K562 (cell line): ENCODE measurements around the gene ZDHHC17. TPM values are rescaled to one million over a fixed set of nuclear protein-coding genes. Genes with fewer than 3 reads are reported as not detected.

Source experiments
- ATAC-seq: fragments of 200-7000 bp; cut with Tn5 transposase; 3 replicates; pipeline ENCODE4 v1.9.1; 2020; ENCODE audit warnings: moderate library complexity
- BruUV-seq: library from RNA; stranded (reverse); fragments of 400-500 nt; replicated peaks from 2 replicates; lab custom pipeline; 2021; lab: Mats Ljungman, UMichigan
- CTCF ChIA-PET: fragments of 300-600 bp; formaldehyde crosslinking; extraction: SDS; loops from one replicate; lab custom pipeline; 2021; ENCODE audit warnings: low intra/inter-chr PET ratio; lab: Yijun Ruan, JAX
- POLR2A ChIA-PET: fragments of 300-600, 350-650 bp; sonication (Branson Sonifier 250); formaldehyde crosslinking; extraction: SDS; loops from one replicate; lab custom pipeline; 2021; ENCODE audit warnings: antibody characterized with exemption, inconsistent platforms; lab: Yijun Ruan, JAX
- DNase-seq, 4 experiments: peaks; one replicate each; pipeline versions ENCODE4 v3.0.0 to v3.0.0-alpha.2; 2011 to 2018; ENCODE audit warnings: low spot score in 3 of 4, mixed read lengths in 3 of 4; ENCODE audit errors: extremely low read depth in 1 of 4
- FAIRE-seq: peaks from 2 replicates; lab custom pipeline; 2011; peaks lifted over from hg19 to GRCh38; lab: Jason Lieb, UNC
- H2AFZ ChIP-seq: 2 replicates; pipeline ENCODE4 v1.6.0; 2011; ENCODE audit warnings: low read depth, low read length, control low read depth, inconsistent platforms
- H3K27ac ChIP-seq: fragments of 200-600 bp; 3 replicates; pipeline ENCODE4 v1.8.0; 2011; ENCODE audit warnings: low read depth, mild to moderate bottlenecking, control low read depth, inconsistent platforms, low read length, moderate library complexity, mixed read lengths; ENCODE audit errors: extremely low read depth
- H3K27me3 ChIP-seq, 2 experiments: fragments of 300-600 bp in 1 of 2; 2 replicates in 1 of 2; 3 replicates in 1 of 2; pipeline versions ENCODE4 v1.6.0 to v1.8.0; 2011; ENCODE audit warnings: inconsistent platforms in 2 of 2, low read length in 2 of 2, mild to moderate bottlenecking in 1 of 2, mixed read lengths in 1 of 2, moderate library complexity in 1 of 2; ENCODE audit not compliant: control insufficient read depth in 2 of 2, insufficient read depth in 2 of 2
- H3K36me3 ChIP-seq: fragments of 300-600 bp; 3 replicates; pipeline ENCODE4 v1.8.0; 2011; ENCODE audit warnings: mild to moderate bottlenecking, low read length, inconsistent platforms; ENCODE audit not compliant: control insufficient read depth, insufficient read depth
- H3K4me1 ChIP-seq, 2 experiments: fragments of 200-600 bp in 1 of 2; replicated peaks in 1 of 2; 2 replicates in 1 of 2; 3 replicates in 1 of 2; pipeline versions ENCODE4 v1.5.1 to v1.8.0; 2011; ENCODE audit warnings: inconsistent platforms in 2 of 2, low read length in 2 of 2, mild to moderate bottlenecking in 1 of 2, mixed read lengths in 1 of 2, moderate library complexity in 1 of 2; ENCODE audit not compliant: control insufficient read depth in 2 of 2, insufficient read depth in 2 of 2
- H3K4me2 ChIP-seq: 2 replicates; pipeline ENCODE4 v1.6.1; 2011; ENCODE audit warnings: low read length, control low read depth, inconsistent platforms, mixed read lengths; ENCODE audit not compliant: insufficient read depth
- H3K4me3 ChIP-seq: fragments of 200-600 bp; sonication (generic), shearing (Covaris generic); 2 replicates; pipeline ENCODE4 v1.5.1; 2016; ENCODE audit warnings: control low read depth, inconsistent platforms
- H3K79me2 ChIP-seq: fragments of 200-600 bp; 3 replicates; pipeline ENCODE4 v1.8.0; 2011; ENCODE audit warnings: low read length, inconsistent platforms; ENCODE audit not compliant: control insufficient read depth, insufficient read depth
- H3K9ac ChIP-seq, 2 experiments: 2 replicates each; pipeline versions ENCODE4 v1.6.0 to v1.6.1; 2011; ENCODE audit warnings: low read depth in 2 of 2, low read length in 2 of 2, control low read depth in 1 of 2, inconsistent platforms in 1 of 2, mild to moderate bottlenecking in 1 of 2, mixed read lengths in 1 of 2; ENCODE audit not compliant: insufficient read depth in 1 of 2
- H3K9me1 ChIP-seq: one replicate; pipeline ENCODE4 v1.6.0; 2011; ENCODE audit warnings: inconsistent platforms, mild to moderate bottlenecking, low read length, moderate library complexity; ENCODE audit not compliant: control insufficient read depth, insufficient read depth
- H3K9me3 ChIP-seq: replicated peaks from 2 replicates; pipeline ENCODE4 v1.5.1; 2011; ENCODE audit warnings: low read depth, low read length, inconsistent platforms; ENCODE audit not compliant: control insufficient read depth, insufficient read depth
- H4K20me1 ChIP-seq: replicated peaks from 2 replicates; pipeline ENCODE4 v1.6.1; 2011; ENCODE audit warnings: low read length, inconsistent platforms, mixed read lengths; ENCODE audit not compliant: control insufficient read depth, insufficient read depth
- ATF2 ChIP-seq: sonication (generic); formaldehyde crosslinking; IDR thresholded peaks from 2 replicates; pipeline ENCODE4 v1.8.1; 2022; ENCODE audit warnings: missing genetic modification reagents
- FUS ChIP-seq: fragments of 200-400 bp; formaldehyde crosslinking; optimal IDR thresholded peaks from 2 replicates; pipeline ENCODE3; 2017; ENCODE audit warnings: low read depth, low read length
- NFYB ChIP-seq: IDR thresholded peaks from 2 replicates; pipeline ENCODE4 v1.6.1; 2011; ENCODE audit warnings: mild to moderate bottlenecking, moderate library complexity; ENCODE audit not compliant: insufficient read length; ENCODE audit errors: extremely low read depth
- RAD51 ChIP-seq: fragments of 450-650 bp; IDR thresholded peaks from 2 replicates; pipeline ENCODE4 v1.7.1; 2016; ENCODE audit warnings: low read depth, mild to moderate bottlenecking, borderline replicate concordance
- SIN3B ChIP-seq: fragments of 450-650 bp; IDR thresholded peaks from 2 replicates; pipeline ENCODE4 v1.6.1; 2017; ENCODE audit warnings: low read depth, mild to moderate bottlenecking, moderate library complexity
- TCF15 ChIP-seq: fragments of 250-450 bp; sonication (Bioruptor Pico); IDR thresholded peaks from 2 replicates; pipeline ENCODE4 v1.8.0; 2022; ENCODE audit warnings: moderate library complexity, mild to moderate bottlenecking, inconsistent platforms
- TFE3 ChIP-seq: fragments of 450-650 bp; formaldehyde crosslinking; IDR thresholded peaks from 2 replicates; pipeline ENCODE4 v1.4.0; 2020; ENCODE audit warnings: mild to moderate bottlenecking, mixed read lengths
- USF1 ChIP-seq: sonication (generic); formaldehyde crosslinking; IDR thresholded peaks from 2 replicates; pipeline ENCODE4 v1.9.0; 2022; ENCODE audit warnings: mild to moderate bottlenecking, missing genetic modification reagents
- USF2 ChIP-seq: sonication (generic); formaldehyde crosslinking; IDR thresholded peaks from 2 replicates; pipeline ENCODE4 v1.5.0; 2020; ENCODE audit warnings: missing genetic modification reagents
- WGBS: fragments of 100-300 bp; shearing (Covaris generic); methylation state at CpG from one replicate; pipeline ENCODE4 v1.1.6; 2016; ENCODE audit warnings: low coverage, mixed read lengths; ENCODE audit not compliant: insufficient coverage; ENCODE audit errors: missing lambda C conversion rate; 5-methylcytosine and 5-hydroxymethylcytosine counted together
- in situ Hi-C: fragments of 300-500 bp; cut with MboI; formaldehyde crosslinking; loops from 4 replicates; pipeline ENCODE4 v1.15.0; 2018; ENCODE audit warnings: inconsistent platforms, mixed read lengths
- intact Hi-C: fragments of 100-400 bp; cut with micrococcal nuclease; formaldehyde crosslinking; loops from 2 replicates; pipeline ENCODE4 v1.14.2; 2022
- polyA plus RNA-seq, 8 experiments: library from polyadenylated mRNA; depleted of rRNA in 4 of 8; stranded (reverse) in 5 of 8; unstranded in 3 of 8; fragments of >200 nt; fragmentation: Nextera tagmentation in 2 of 8; fragmentation: Illumina TruSeq in 1 of 8; extraction: Ambion mirVana in 2 of 8; extraction: Trizol in 1 of 8; gene quantifications; 2 replicates each; pipeline versions ENCODE4 v1.2.1 to v1.2.3, GENCODE V29; 2011 to 2014; ENCODE audit warnings: inconsistent platforms in 1 of 8, missing spikeins in 1 of 8
- total RNA-seq, 7 experiments: library from RNA; depleted of rRNA in 6 of 7; stranded (reverse); fragments of >200 nt in 6 of 7; fragmentation: Illumina TruSeq in 2 of 7; extraction: Trizol in 2 of 7; gene quantifications; 2 replicates each; pipeline versions ENCODE4 v1.2.1 to v1.2.3, GENCODE V29; 2011 to 2021; ENCODE audit warnings: low replicate concordance in 1 of 7

ZDHHC17 gene
- total and polyA plus RNA-seq, 9 of the 15 experiments (the other 6 are each of a cell fraction or from before 2014, with no cell fraction given): 6.7 to 66.0 (median 27.5) TPM

- FAIRE-seq (no peak), DNase-seq (peak in 1 of 4 experiments; percentile 43), ATAC-seq (peak; percentile 7; the same call in 1 of the 3 replicates)
- in situ Hi-C loops: no loop called here
- H3K9ac ChIP-seq: no peak overlapping the region
- no peak overlapping the region for H2AFZ ChIP-seq
- no peaks in the 10 kb centered on the region for H4K20me1 ChIP-seq
- H3K79me2 ChIP-seq: no peaks in the 10 kb centered on the region
- WGBS: 2% methylated on average over 6 of the region's 6 CpGs
- H3K27me3 ChIP-seq: peaks cover 0 to 7% of the 10 kb centered on the region in 2 experiments; a peak in 4 of 5 replicates
- ChIA-PET CTCF (no interaction called here), POLR2A (interaction anchor here (1.1 kb wide), 1 partner anchor 12 kb away, joined by 3 read pairs; no protein-coding TSS in a partner anchor)
- no peak for TF ChIP-seq SIN3B
- TF ChIP-seq ATF2 (CRISPR knock-in tag): no peak
- peak; percentile 18 for TF ChIP-seq NFYB
- TF ChIP-seq RAD51: peak; percentile 71
- peak; percentile 43; the same call in 1 of the 2 replicates for TF ChIP-seq USF1 (CRISPR knock-in tag)
- peak; percentile 35; the same call in 1 of the 2 replicates for TF ChIP-seq TFE3 (CRISPR knock-in tag)
- TF ChIP-seq USF2 (CRISPR knock-in tag): 0 out of 2 replicates have a peak, but pooled peaks have one; percentile 15
- TF ChIP-seq FUS: no peak
- no peak for TF ChIP-seq TCF15
- H3K9me1 ChIP-seq: no peaks in the 10 kb centered on the region
- intact Hi-C loops: no loop called here
- no peak overlapping the region for H3K4me2 ChIP-seq
- no TSS peak for BruUV-seq
- H3K4me3 ChIP-seq: no peak overlapping the region
- H3K4me1 ChIP-seq: peaks cover 0 to 15% of the 10 kb centered on the region in 2 experiments; a peak in 3 of 5 replicates
- H3K9me3 ChIP-seq: no peaks in the 10 kb centered on the region
- no peaks in the 10 kb centered on the region for H3K36me3 ChIP-seq
- H3K27ac ChIP-seq: no peak overlapping the region
Observed at GRCh38 chr12:76883151-76883550, 119.2 kb downstream of the ZDHHC17 start.
